ENCODE data around the gene CNIH1. TPM values are rescaled to one million over a fixed set of nuclear protein-coding genes. Genes with fewer than 3 reads are reported as not detected.

CNIH1 gene
- total RNA-seq, 1 experiment from 2014 or later: 80.7 TPM

- no peak for TF ChIP-seq STAT6 (CRISPR knock-in tag; conservative IDR thresholded peaks at IDR 0.05; ENCODE audit: low read depth)
These were observed 46.6 kb upstream of the CNIH1 start (continued) for GRCh38 chr14:54487771-54488170.

DNA sequence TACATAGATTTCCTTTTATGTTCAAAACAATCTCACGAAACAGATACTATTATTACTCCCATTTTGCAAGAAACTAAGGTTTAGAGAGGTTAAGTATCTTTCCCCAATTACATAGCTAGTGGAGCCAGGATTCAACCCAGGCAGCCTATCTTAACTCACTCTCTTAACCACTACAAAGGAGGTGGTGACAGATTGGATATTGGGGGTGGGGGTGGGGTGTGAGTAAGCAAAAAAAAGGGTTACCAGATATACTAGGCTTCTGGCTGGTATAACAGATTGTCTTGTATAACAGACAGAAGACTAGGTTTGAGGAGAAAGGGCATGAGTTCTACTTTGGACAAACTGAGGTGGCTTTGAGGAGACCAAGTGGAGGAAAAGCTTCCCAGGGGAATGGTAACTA, 45.5 kb upstream of the CNIH1 start:
- Mint-ChIP-seq H3K27ac (no peak overlapping the region), H3K27me3 (ENCODE audit: low read depth) (no peaks in the 10 kb centered on the region)

More for the DNA sequence above, 45.5 kb upstream of the CNIH1 start:
- peaks cover 40% of the 10 kb centered on the region for H3K4me1 Mint-ChIP-seq
- CTCF ChIA-PET: interaction anchor here (1.0 to 3.5 kb wide), 3 partner anchors 23 to 120 kb away, joined by 4 to 16 read pairs (median 4); partner anchors contain the start of genes CDKN3 and CGRRF1
- DNase-seq (ENCODE audit: low spot score) (no peak), ATAC-seq (no peak)
- peaks cover 7% of the 10 kb centered on the region for H3K36me3 Mint-ChIP-seq
- peak overlapping the region; percentile 92 for H3K4me3 Mint-ChIP-seq
- no peaks in the 10 kb centered on the region for H3K9me3 Mint-ChIP-seq
- POLR2A ChIA-PET: no interaction called here
- TF ChIP-seq, protein P1, sequence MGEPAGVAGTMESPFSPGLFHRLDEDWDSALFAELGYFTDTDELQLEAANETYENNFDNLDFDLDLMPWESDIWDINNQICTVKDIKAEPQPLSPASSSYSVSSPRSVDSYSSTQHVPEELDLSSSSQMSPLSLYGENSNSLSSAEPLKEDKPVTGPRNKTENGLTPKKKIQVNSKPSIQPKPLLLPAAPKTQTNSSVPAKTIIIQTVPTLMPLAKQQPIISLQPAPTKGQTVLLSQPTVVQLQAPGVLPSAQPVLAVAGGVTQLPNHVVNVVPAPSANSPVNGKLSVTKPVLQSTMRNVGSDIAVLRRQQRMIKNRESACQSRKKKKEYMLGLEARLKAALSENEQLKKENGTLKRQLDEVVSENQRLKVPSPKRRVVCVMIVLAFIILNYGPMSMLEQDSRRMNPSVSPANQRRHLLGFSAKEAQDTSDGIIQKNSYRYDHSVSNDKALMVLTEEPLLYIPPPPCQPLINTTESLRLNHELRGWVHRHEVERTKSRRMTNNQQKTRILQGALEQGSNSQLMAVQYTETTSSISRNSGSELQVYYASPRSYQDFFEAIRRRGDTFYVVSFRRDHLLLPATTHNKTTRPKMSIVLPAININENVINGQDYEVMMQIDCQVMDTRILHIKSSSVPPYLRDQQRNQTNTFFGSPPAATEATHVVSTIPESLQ (CRISPR knock-in tag; IDR thresholded peaks at IDR 0.05): no peak
- no peak for TF ChIP-seq TEAD4 (CRISPR knock-in tag; IDR thresholded peaks at IDR 0.05)
- no peak for TF ChIP-seq CDX4 (CRISPR knock-in tag; IDR thresholded peaks at IDR 0.05; ENCODE audit: borderline replicate concordance)
- no peak for TF ChIP-seq NFATC4 (CRISPR knock-in tag; IDR thresholded peaks at IDR 0.05)
- TF ChIP-seq FOXP4 (CRISPR knock-in tag; IDR thresholded peaks at IDR 0.05): no peak
- no peak for TF ChIP-seq ZNF396 (CRISPR knock-in tag; IDR thresholded peaks at IDR 0.05; ENCODE audit: borderline replicate concordance)
- no peak for TF ChIP-seq ZNF416 (CRISPR knock-in tag; IDR thresholded peaks at IDR 0.05)
- TF ChIP-seq ETV6 (CRISPR knock-in tag; IDR thresholded peaks at IDR 0.05): no peak
- no peak for TF ChIP-seq ATF1 (CRISPR knock-in tag; IDR thresholded peaks at IDR 0.05)
- no peak for TF ChIP-seq NFE2L1 (CRISPR knock-in tag; IDR thresholded peaks at IDR 0.05)
- no peak for TF ChIP-seq OVOL2 (CRISPR knock-in tag; IDR thresholded peaks at IDR 0.05; ENCODE audit: borderline replicate concordance)
- TF ChIP-seq MYBL2 (CRISPR knock-in tag; IDR thresholded peaks at IDR 0.05): no peak
- TF ChIP-seq, protein P2, sequence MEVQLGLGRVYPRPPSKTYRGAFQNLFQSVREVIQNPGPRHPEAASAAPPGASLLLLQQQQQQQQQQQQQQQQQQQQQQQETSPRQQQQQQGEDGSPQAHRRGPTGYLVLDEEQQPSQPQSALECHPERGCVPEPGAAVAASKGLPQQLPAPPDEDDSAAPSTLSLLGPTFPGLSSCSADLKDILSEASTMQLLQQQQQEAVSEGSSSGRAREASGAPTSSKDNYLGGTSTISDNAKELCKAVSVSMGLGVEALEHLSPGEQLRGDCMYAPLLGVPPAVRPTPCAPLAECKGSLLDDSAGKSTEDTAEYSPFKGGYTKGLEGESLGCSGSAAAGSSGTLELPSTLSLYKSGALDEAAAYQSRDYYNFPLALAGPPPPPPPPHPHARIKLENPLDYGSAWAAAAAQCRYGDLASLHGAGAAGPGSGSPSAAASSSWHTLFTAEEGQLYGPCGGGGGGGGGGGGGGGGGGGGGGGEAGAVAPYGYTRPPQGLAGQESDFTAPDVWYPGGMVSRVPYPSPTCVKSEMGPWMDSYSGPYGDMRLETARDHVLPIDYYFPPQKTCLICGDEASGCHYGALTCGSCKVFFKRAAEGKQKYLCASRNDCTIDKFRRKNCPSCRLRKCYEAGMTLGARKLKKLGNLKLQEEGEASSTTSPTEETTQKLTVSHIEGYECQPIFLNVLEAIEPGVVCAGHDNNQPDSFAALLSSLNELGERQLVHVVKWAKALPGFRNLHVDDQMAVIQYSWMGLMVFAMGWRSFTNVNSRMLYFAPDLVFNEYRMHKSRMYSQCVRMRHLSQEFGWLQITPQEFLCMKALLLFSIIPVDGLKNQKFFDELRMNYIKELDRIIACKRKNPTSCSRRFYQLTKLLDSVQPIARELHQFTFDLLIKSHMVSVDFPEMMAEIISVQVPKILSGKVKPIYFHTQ (CRISPR knock-in tag; IDR thresholded peaks at IDR 0.05): no peak
- no peak for TF ChIP-seq E2F5 (CRISPR knock-in tag; IDR thresholded peaks at IDR 0.05)
- TF ChIP-seq USF2 (CRISPR knock-in tag; IDR thresholded peaks at IDR 0.05): no peak

All from WTC11 (cell line).